ENCODE data around the gene ATXN7L3. TPM values are rescaled to one million over a fixed set of nuclear protein-coding genes. Genes with fewer than 3 reads are reported as not detected.

ATXN7L3 gene
- total and polyA plus RNA-seq, 9 of the 15 experiments (the other 6 are each of a cell fraction or from before 2014, with no cell fraction given): 0.62 to 66.1 (median 33.2) TPM

GRCh38 chr17:44192750-44193149, 6.9 kb downstream of the ATXN7L3 start:
- Histone ChIP-seq H3K36me3 (ENCODE audit: control insufficient read depth, insufficient read depth, low read length) (peaks cover 81% of the 10 kb centered on the region; the same call in 2 of the 3 replicates), H3K79me2 (ENCODE audit: control insufficient read depth, insufficient read depth, low read length) (peaks cover 15% of the 10 kb centered on the region), H3K4me3 (no peak overlapping the region), H3K4me1 (replicated peaks in 1 of 2; ENCODE audit: control insufficient read depth in 2 of 2, insufficient read depth in 2 of 2, low read length in 2 of 2) (peaks cover 8 to 26% of the 10 kb centered on the region in 2 experiments; a peak in 4 of 5 replicates), H3K27me3 (ENCODE audit: control insufficient read depth in 2 of 2, insufficient read depth in 2 of 2, low read length in 2 of 2) (no peaks in the 10 kb centered on the region), H3K9ac (ENCODE audit: insufficient read depth in 1 of 2, low read depth in 2 of 2, low read length in 2 of 2) (peak overlapping the region in 1 of 2 experiments; percentile 14; a peak in 2 of 4 replicates), H3K9me1 (ENCODE audit: control insufficient read depth, insufficient read depth, low read length) (no peaks in the 10 kb centered on the region), H3K4me2 (ENCODE audit: insufficient read depth, low read length) (no peak overlapping the region), H3K27ac (ENCODE audit: extremely low read depth, low read depth, low read length) (no peak overlapping the region), H2AFZ (ENCODE audit: low read depth, low read length) (no peak overlapping the region), H3K9me3 (replicated peaks; ENCODE audit: control insufficient read depth, insufficient read depth, low read depth, low read length) (no peaks in the 10 kb centered on the region), H4K20me1 (replicated peaks; ENCODE audit: control insufficient read depth, insufficient read depth, low read length) (0 out of 2 replicates have a peak, but pooled peaks cover 2% of the 10 kb centered on the region)
- ChIA-PET POLR2A (interaction anchor here (0.5 to 1.3 kb wide), 2 partner anchors 17 to 24 kb away, joined by 3 read pairs; no protein-coding TSS in a partner anchor), CTCF (ENCODE audit: low intra/inter-chr PET ratio) (no interaction called here)
- TF ChIP-seq MAFK (IDR thresholded peaks at IDR 0.05; ENCODE audit: low read length): no peak
- no peak for TF ChIP-seq ERF (CRISPR knock-in tag; IDR thresholded peaks at IDR 0.05)
- ATAC-seq (no peak), FAIRE-seq (no peak), DNase-seq (ENCODE audit: extremely low read depth in 1 of 4, low spot score in 3 of 4) (no peak)
- no TSS peak for BruUV-seq (replicated peaks)
- WGBS (ENCODE audit: insufficient coverage, low coverage, missing lambda C conversion rate): 90% methylated on average over 5 of the region's 5 CpGs
- intact Hi-C loops (cut with micrococcal nuclease) (no loop called here), in situ Hi-C loops (cut with MboI) (no loop called here)

GRCh38 chr17:44191941-44192496, 7.7 kb downstream of the ATXN7L3 start:
- Histone ChIP-seq H3K9me3 (replicated peaks; ENCODE audit: control insufficient read depth, insufficient read depth, low read depth, low read length) (no peaks in the 10 kb centered on the region), H3K9ac (ENCODE audit: insufficient read depth in 1 of 2, low read depth in 2 of 2, low read length in 2 of 2) (peak overlapping the region in 1 of 2 experiments; percentile 73; a peak in 1 of 4 replicates), H3K4me2 (ENCODE audit: insufficient read depth, low read length) (no peak overlapping the region), H3K36me3 (ENCODE audit: control insufficient read depth, insufficient read depth, low read length) (peaks cover 73% of the 10 kb centered on the region; the same call in 2 of the 3 replicates), H3K4me1 (replicated peaks in 1 of 2; ENCODE audit: control insufficient read depth in 2 of 2, insufficient read depth in 2 of 2, low read length in 2 of 2) (peaks cover 6 to 18% of the 10 kb centered on the region in 2 experiments; a peak in 3 of 5 replicates), H3K4me3 (no peak overlapping the region), H2AFZ (ENCODE audit: low read depth, low read length) (no peak overlapping the region), H3K79me2 (ENCODE audit: control insufficient read depth, insufficient read depth, low read length) (peaks cover 16% of the 10 kb centered on the region), H3K27ac (ENCODE audit: extremely low read depth, low read depth, low read length) (no peak overlapping the region), H3K9me1 (ENCODE audit: control insufficient read depth, insufficient read depth, low read length) (no peaks in the 10 kb centered on the region), H3K27me3 (ENCODE audit: control insufficient read depth in 2 of 2, insufficient read depth in 2 of 2, low read length in 2 of 2) (no peaks in the 10 kb centered on the region), H4K20me1 (replicated peaks; ENCODE audit: control insufficient read depth, insufficient read depth, low read length) (0 out of 2 replicates have a peak, but pooled peaks cover 2% of the 10 kb centered on the region)
- in situ Hi-C loops (cut with MboI) (no loop called here), intact Hi-C loops (cut with micrococcal nuclease) (no loop called here)
- DNase-seq (ENCODE audit: extremely low read depth in 1 of 4, low spot score in 3 of 4): no peak
- no peak for FAIRE-seq
- no TSS peak for BruUV-seq (replicated peaks)
- ChIA-PET POLR2A (interaction anchor here (0.5 kb wide), 2 partner anchors 23 to 396 kb away, joined by 3 read pairs; no protein-coding TSS in a partner anchor), CTCF (ENCODE audit: low intra/inter-chr PET ratio) (no interaction called here)
- peak; percentile 10; the same call in 2 of the 3 replicates for ATAC-seq
- WGBS (ENCODE audit: insufficient coverage, low coverage, missing lambda C conversion rate): 82% methylated on average over 7 of the region's 7 CpGs
- TF ChIP-seq RBBP5 (IDR thresholded peaks at IDR 0.05; ENCODE audit: borderline replicate concordance, insufficient read depth, low read length, poor library complexity, severe bottlenecking): no peak
- TF ChIP-seq POLR2A (conservative IDR thresholded peaks at IDR 0.05): peak; percentile 55; the same call in 1 of the 2 replicates
- TF ChIP-seq RREB1 (CRISPR knock-in tag; IDR thresholded peaks at IDR 0.05): no peak
- no peak for TF ChIP-seq ZNF311 (CRISPR knock-in tag; IDR thresholded peaks at IDR 0.05)
- TF ChIP-seq FOXJ3 (CRISPR knock-in tag; IDR thresholded peaks at IDR 0.05): no peak
- TF ChIP-seq SUPT5H (IDR thresholded peaks at IDR 0.05): 0 out of 2 replicates have a peak, but pooled peaks have one; percentile 41
- TF ChIP-seq ZNF445 (CRISPR knock-in tag; IDR thresholded peaks at IDR 0.05; ENCODE audit: low read depth): no peak

Data from K562 (cell line).